NK-92 treated with Interleukin-12 subunit alpha and Interleukin-12 subunit beta, amount 100 ng/mL, for 24 hours (cell line): ENCODE measurements around the gene TEFM.
"Not testable (repeated sequence)": the region's sequence is repeated elsewhere in the genome, so short reads cannot be mapped to it uniquely, and the experiment has no call there.

Experiments used
- DNase-seq: peaks from one replicate; lab custom pipeline; 2025; lab: John Stamatoyannopoulos, UW

TEFM gene

GRCh38 chr17:30920683-30921543 lies 14.9 kb upstream of the TEFM start:
- no peak for DNase-seq

GRCh38 chr17:30920282-30920681 lies 14.2 kb upstream of the TEFM start:
- no peak for DNase-seq

GRCh38 chr17:30917050-30917449 lies 11.0 kb upstream of the TEFM start:
- no peak for DNase-seq

- no peak for DNase-seq
These were observed 10.0 kb upstream of the TEFM start for GRCh38 chr17:30915833-30916611.

GRCh38 chr17:30913955-30914354 lies 7.9 kb upstream of the TEFM start:
- no peak for DNase-seq

- DNase-seq: not testable (repeated sequence)
These were observed 4.1 kb upstream of the TEFM start for GRCh38 chr17:30910151-30910550.

GRCh38 chr17:30908717-30909420 lies 2.8 kb upstream of the TEFM start:
- DNase-seq: no peak

GRCh38 chr17:30905742-30906100 lies 317 bp downstream of the TEFM start:
- no peak for DNase-seq

GRCh38 chr17:30897311-30897710 lies 8.7 kb downstream of the TEFM start:
- no peak for DNase-seq

- no peak for DNase-seq
These were observed 11.8 kb downstream of the TEFM start for GRCh38 chr17:30894236-30894635.

GRCh38 chr17:30886187-30886586 lies 19.9 kb downstream of the TEFM start:
- no peak for DNase-seq

- DNase-seq: no peak
These were observed 37.0 kb downstream of the TEFM start for GRCh38 chr17:30869005-30869404.

GRCh38 chr17:30864636-30865035 lies 41.4 kb downstream of the TEFM start:
- no peak for DNase-seq

- DNase-seq: no peak
These were observed 47.3 kb downstream of the TEFM start for GRCh38 chr17:30858556-30859250.

- DNase-seq: no peak
These were observed 51.9 kb downstream of the TEFM start for GRCh38 chr17:30854146-30854545.
